Measurements from ENCODE around the gene ABLIM2.

GRCh38 chr4:8152090-8152864, 6.3 kb downstream of the ABLIM2 start:
- TF ChIP-seq CTCF (conservative IDR thresholded peaks at IDR 0.05; ENCODE audit: low read depth, low read length): no peak
- no peak for TF ChIP-seq MXI1 (IDR thresholded peaks at IDR 0.05; ENCODE audit: borderline replicate concordance, low read depth, low read length)
- TF ChIP-seq BHLHE40 (IDR thresholded peaks at IDR 0.05; ENCODE audit: low read depth, low read length): no peak
- TF ChIP-seq CHD1 (IDR thresholded peaks at IDR 0.05; ENCODE audit: low read depth, low read length): no peak
- TF ChIP-seq CEBPB (IDR thresholded peaks at IDR 0.05; ENCODE audit: low read depth, low read length): no peak
- TF ChIP-seq POLR2A (IDR thresholded peaks at IDR 0.05; ENCODE audit: low read depth, low read length): no peak
- no peak for TF ChIP-seq MAFK (IDR thresholded peaks at IDR 0.05; ENCODE audit: low read depth, low read length)
- no peak for TF ChIP-seq RFX5 (IDR thresholded peaks at IDR 0.05; ENCODE audit: low read depth, low read length)
- TF ChIP-seq RAD21 (IDR thresholded peaks at IDR 0.05; ENCODE audit: low read length): no peak
- TF ChIP-seq USF2 (IDR thresholded peaks at IDR 0.05; ENCODE audit: low read depth, low read length): no peak
- no peak for TF ChIP-seq RCOR1 (IDR thresholded peaks at IDR 0.05; ENCODE audit: insufficient replicate concordance, low read length)
- no peak for TF ChIP-seq SMC3 (IDR thresholded peaks at IDR 0.05; ENCODE audit: low read depth, low read length)
